ENCODE measurements around the gene RORB. TPM values are rescaled to one million over a fixed set of nuclear protein-coding genes. Genes with fewer than 3 reads are reported as not detected.

Gene RORB
- total RNA-seq: 0.71 and 0.92 TPM in 2 replicates

DNA sequence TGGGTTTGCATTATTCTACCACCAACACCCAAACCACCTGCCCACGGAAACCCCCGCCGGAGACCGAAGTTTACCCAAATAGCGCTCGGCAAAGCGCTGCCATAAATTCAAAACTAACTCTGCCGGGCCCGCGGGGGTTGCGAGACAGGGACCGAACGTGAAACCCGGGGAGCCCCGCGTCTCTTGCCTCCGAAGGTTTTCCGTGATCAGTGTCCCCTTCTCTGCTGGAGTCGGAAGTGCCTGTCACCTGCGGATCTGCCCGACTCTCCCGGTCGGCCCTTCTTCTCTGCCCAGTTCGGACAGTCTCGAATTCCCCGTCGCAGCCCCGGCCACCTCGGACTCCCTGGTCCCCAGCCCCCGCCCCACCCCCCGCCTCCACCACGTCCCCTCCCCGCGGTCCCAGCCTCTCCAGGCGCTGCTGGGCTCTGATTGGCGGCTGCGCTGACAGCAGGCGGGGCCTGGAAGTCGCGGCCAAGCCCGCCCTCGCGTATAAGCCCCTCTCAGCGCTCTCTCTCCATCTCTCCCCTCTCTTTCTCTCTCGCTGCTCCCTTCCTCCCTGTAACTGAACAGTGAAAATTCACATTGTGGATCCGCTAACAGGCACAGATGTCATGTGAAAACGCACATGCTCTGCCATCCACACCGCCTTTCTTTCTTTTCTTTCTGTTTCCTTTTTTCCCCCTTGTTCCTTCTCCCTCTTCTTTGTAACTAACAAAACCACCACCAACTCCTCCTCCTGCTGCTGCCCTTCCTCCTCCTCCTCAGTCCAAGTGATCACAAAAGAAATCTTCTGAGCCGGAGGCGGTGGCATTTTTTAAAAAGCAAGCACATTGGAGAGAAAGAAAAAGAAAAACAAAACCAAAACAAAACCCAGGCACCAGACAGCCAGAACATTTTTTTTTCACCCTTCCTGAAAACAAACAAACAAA lies at the start of gene RORB:
Gene RORB (plus strand): TSS at position 517 of the 929 bp plus-strand sequence. CDS start 642 bp downstream, outside the sequence.

Data from smooth muscle cell of bladder (primary cell).